Mammary epithelial cell (primary cell): Measurements from ENCODE around the gene NABP2.

Experiments
- EZH2 ChIP-seq: IDR thresholded peaks from 2 replicates; pipeline ENCODE4 v1.6.1; 2012; ENCODE audit warnings: low read length, inconsistent platforms, borderline replicate concordance
- TF ChIP-seq, protein P1 (sequence below), 2 donors: IDR thresholded peaks in 1 of 2; conservative IDR thresholded peaks in 1 of 2; 2 replicates each; pipeline ENCODE4 v1.5.1; 2011 to 2012; ENCODE audit warnings: inconsistent platforms in 2 of 2, low read length in 2 of 2, mild to moderate bottlenecking in 2 of 2, control low read depth in 1 of 2, low read depth in 1 of 2; ENCODE audit not compliant: insufficient read depth in 1 of 2; ENCODE audit errors: extremely low read depth in 1 of 2

DNA sequence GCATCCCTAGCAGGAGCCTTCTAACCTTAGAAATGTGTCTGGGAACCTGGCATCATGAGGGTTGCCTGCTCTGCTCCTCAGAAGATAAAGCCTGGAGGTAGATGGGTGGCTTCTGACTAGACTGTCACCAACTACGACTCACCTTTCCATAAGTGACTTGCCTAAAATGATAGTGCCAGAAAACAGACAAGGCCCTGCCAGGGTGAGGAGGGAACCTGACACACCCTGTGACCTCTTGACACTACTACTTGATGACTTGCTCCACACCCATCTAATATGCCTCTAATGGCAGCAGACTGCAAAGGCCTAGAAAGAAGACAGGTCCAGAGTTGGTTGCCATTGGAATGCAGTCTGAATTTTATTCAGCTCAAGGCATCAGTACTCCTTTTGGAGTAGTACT lies 11.8 kb upstream of the NABP2 start:
- TF ChIP-seq, protein P1, sequence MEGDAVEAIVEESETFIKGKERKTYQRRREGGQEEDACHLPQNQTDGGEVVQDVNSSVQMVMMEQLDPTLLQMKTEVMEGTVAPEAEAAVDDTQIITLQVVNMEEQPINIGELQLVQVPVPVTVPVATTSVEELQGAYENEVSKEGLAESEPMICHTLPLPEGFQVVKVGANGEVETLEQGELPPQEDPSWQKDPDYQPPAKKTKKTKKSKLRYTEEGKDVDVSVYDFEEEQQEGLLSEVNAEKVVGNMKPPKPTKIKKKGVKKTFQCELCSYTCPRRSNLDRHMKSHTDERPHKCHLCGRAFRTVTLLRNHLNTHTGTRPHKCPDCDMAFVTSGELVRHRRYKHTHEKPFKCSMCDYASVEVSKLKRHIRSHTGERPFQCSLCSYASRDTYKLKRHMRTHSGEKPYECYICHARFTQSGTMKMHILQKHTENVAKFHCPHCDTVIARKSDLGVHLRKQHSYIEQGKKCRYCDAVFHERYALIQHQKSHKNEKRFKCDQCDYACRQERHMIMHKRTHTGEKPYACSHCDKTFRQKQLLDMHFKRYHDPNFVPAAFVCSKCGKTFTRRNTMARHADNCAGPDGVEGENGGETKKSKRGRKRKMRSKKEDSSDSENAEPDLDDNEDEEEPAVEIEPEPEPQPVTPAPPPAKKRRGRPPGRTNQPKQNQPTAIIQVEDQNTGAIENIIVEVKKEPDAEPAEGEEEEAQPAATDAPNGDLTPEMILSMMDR (conservative IDR thresholded peaks at IDR 0.05 in 1 of 2, IDR thresholded peaks at IDR 0.05 in 1 of 2; ENCODE audit: extremely low read depth in 1 of 2, insufficient read depth in 1 of 2, low read depth in 1 of 2, low read length in 2 of 2) = no peak
- no peak for TF ChIP-seq EZH2
